Ovary (tissue), 3 donors: ENCODE data around the gene CFAP54.

Experiments used
- POLR2A ChIP-seq: fragments of 450-650 bp; IDR thresholded peaks from one replicate; pipeline ENCODE4 v1.6.1; 2017; ENCODE audit warnings: antibody characterized with exemption, mild to moderate bottlenecking, moderate library complexity
- TF ChIP-seq, protein P1 (sequence below), 3 donors: fragments of 450-650 bp in 2 of 3; fragments of 200-600 bp in 1 of 3; IDR thresholded peaks; one replicate each; pipeline versions ENCODE4 v1.5.1 to v1.8.0; 2016 to 2022; ENCODE audit warnings: antibody characterized with exemption in 3 of 3, mild to moderate bottlenecking in 1 of 3
- donor health status: DM: no; HTN: no; CAD: no.

DNA sequence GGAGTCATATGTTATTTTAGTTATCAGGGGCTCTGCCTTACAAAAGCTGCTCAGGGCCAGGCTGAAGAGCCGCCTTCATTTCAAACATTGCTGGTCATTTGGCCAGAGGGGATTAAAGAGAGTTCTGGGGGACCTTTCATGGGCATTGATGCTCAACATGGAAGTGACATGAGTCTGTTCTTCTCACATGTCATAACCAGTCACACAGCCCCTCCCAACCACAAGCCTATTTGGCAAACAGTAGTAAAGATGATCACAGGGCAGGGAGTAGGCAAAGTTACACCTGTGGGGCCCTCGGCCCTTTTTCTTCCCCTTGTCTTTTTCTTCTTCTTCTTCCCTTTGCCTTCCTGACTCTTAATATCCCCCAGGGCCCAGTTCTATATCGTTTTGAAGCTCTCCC lies 33.3 kb downstream of the CFAP54 start:
- TF ChIP-seq, protein P1, sequence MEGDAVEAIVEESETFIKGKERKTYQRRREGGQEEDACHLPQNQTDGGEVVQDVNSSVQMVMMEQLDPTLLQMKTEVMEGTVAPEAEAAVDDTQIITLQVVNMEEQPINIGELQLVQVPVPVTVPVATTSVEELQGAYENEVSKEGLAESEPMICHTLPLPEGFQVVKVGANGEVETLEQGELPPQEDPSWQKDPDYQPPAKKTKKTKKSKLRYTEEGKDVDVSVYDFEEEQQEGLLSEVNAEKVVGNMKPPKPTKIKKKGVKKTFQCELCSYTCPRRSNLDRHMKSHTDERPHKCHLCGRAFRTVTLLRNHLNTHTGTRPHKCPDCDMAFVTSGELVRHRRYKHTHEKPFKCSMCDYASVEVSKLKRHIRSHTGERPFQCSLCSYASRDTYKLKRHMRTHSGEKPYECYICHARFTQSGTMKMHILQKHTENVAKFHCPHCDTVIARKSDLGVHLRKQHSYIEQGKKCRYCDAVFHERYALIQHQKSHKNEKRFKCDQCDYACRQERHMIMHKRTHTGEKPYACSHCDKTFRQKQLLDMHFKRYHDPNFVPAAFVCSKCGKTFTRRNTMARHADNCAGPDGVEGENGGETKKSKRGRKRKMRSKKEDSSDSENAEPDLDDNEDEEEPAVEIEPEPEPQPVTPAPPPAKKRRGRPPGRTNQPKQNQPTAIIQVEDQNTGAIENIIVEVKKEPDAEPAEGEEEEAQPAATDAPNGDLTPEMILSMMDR (IDR thresholded peaks at IDR 0.05) = no peak
- no peak for TF ChIP-seq POLR2A
